ENCODE results near the gene ZMAT5.

Gene ZMAT5

GRCh38 chr22:29795663-29796062 is 28.9 kb upstream of the ZMAT5 start:
- Histone ChIP-seq H3K27me3 (replicated peaks) (no peaks in the 10 kb centered on the region), H3K36me3 (replicated peaks) (peaks cover 50% of the 10 kb centered on the region), H3K4me3 (ENCODE audit: low read depth, low read length) (no peak overlapping the region), H3K27ac (no peak overlapping the region)
- TF ChIP-seq CTCF (IDR thresholded peaks at IDR 0.05; ENCODE audit: low read depth, low read length, missing control alignments) = no peak
- no peak for DNase-seq
- in situ Hi-C loops (cut with HindIII; ENCODE audit: low pct_ligation_motif_present, low sequenced_read_pairs) = no loop called here

GRCh38 chr22:29793396-29793795 is 26.6 kb upstream of the ZMAT5 start:
- in situ Hi-C loops (cut with HindIII; ENCODE audit: low pct_ligation_motif_present, low sequenced_read_pairs) = no loop called here
- DNase-seq = no peak
- H3K27ac ChIP-seq = no peak overlapping the region
- H3K4me3 ChIP-seq (ENCODE audit: low read depth, low read length) = no peak overlapping the region
- H3K27me3 ChIP-seq (replicated peaks) = no peaks in the 10 kb centered on the region
- TF ChIP-seq CTCF (IDR thresholded peaks at IDR 0.05; ENCODE audit: low read depth, low read length, missing control alignments) = no peak
- peaks cover 47% of the 10 kb centered on the region for H3K36me3 ChIP-seq (replicated peaks)

- TF ChIP-seq CTCF (IDR thresholded peaks at IDR 0.05; ENCODE audit: low read depth, low read length, missing control alignments) = no peak
- H3K27ac ChIP-seq = no peak overlapping the region
- in situ Hi-C loops (cut with HindIII; ENCODE audit: low pct_ligation_motif_present, low sequenced_read_pairs) = no loop called here
- H3K4me3 ChIP-seq (ENCODE audit: low read depth, low read length) = no peak overlapping the region
- H3K36me3 ChIP-seq (replicated peaks) = peaks cover 43% of the 10 kb centered on the region
- no peak for DNase-seq
- H3K27me3 ChIP-seq (replicated peaks) = no peaks in the 10 kb centered on the region
These were observed 23.3 kb upstream of the ZMAT5 start for GRCh38 chr22:29790061-29790460.

- no peak for TF ChIP-seq CTCF (IDR thresholded peaks at IDR 0.05; ENCODE audit: low read depth, low read length, missing control alignments)
- no peak overlapping the region for H3K4me3 ChIP-seq (ENCODE audit: low read depth, low read length)
- H3K27me3 ChIP-seq (replicated peaks) = no peaks in the 10 kb centered on the region
- DNase-seq = no peak
- in situ Hi-C loops (cut with HindIII; ENCODE audit: low pct_ligation_motif_present, low sequenced_read_pairs) = no loop called here
- H3K36me3 ChIP-seq (replicated peaks) = peaks cover 39% of the 10 kb centered on the region
- H3K27ac ChIP-seq = no peak overlapping the region
These were observed 21.8 kb upstream of the ZMAT5 start for GRCh38 chr22:29788339-29789279.

GRCh38 chr22:29787371-29787980 is 20.7 kb upstream of the ZMAT5 start:
- in situ Hi-C loops (cut with HindIII; ENCODE audit: low pct_ligation_motif_present, low sequenced_read_pairs) = no loop called here
- no peaks in the 10 kb centered on the region for H3K27me3 ChIP-seq (replicated peaks)
- no peak overlapping the region for H3K27ac ChIP-seq
- no peak overlapping the region for H3K4me3 ChIP-seq (ENCODE audit: low read depth, low read length)
- H3K36me3 ChIP-seq (replicated peaks) = peaks cover 35% of the 10 kb centered on the region
- DNase-seq = no peak
- TF ChIP-seq CTCF (IDR thresholded peaks at IDR 0.05; ENCODE audit: low read depth, low read length, missing control alignments) = no peak

Data from brain microvascular endothelial cell (primary cell).